ENCODE results near the gene CTIF.

CTIF gene

GRCh38 chr18:48831802-48832201, 293.0 kb downstream of the CTIF start:
- Histone ChIP-seq H3K27me3 (replicated peaks; ENCODE audit: insufficient read depth, low read length) (no peaks in the 10 kb centered on the region), H3K4me2 (ENCODE audit: low read depth, low read length) (no peak overlapping the region), H3K27ac (ENCODE audit: low read length) (no peak overlapping the region), H4K20me1 (ENCODE audit: insufficient read depth, low read length) (no peaks in the 10 kb centered on the region), H3K9me2 (replicated peaks; ENCODE audit: insufficient read depth, low read length) (no peaks in the 10 kb centered on the region), H3K79me2 (ENCODE audit: low read length) (peaks cover 15% of the 10 kb centered on the region), H2AFZ (ENCODE audit: low read length) (no peak overlapping the region), H3K36me3 (replicated peaks; ENCODE audit: insufficient read depth, low read length) (no peaks in the 10 kb centered on the region), H3K4me1 (ENCODE audit: low read length) (peaks cover 33% of the 10 kb centered on the region), H3F3A (ENCODE audit: insufficient read depth, low read length) (peaks cover 15% of the 10 kb centered on the region), H3K9ac (ENCODE audit: low read length) (no peak overlapping the region), H3K4me3 (ENCODE audit: low read length) (no peak overlapping the region), H3K9me3 (replicated peaks; ENCODE audit: insufficient read depth, low read length) (no peaks in the 10 kb centered on the region)
- no peak for DNase-seq
- no peak for TF ChIP-seq CTCF (IDR thresholded peaks at IDR 0.05; ENCODE audit: low read length)
- TF ChIP-seq EZH2phosphoT487 (IDR thresholded peaks at IDR 0.05; ENCODE audit: low read length) = no peak
- no peak for TF ChIP-seq EZH2 (optimal IDR thresholded peaks at IDR 0.05; ENCODE audit: low read depth, low read length)

GRCh38 chr18:48832938-48833700, 294.3 kb downstream of the CTIF start:
- Histone ChIP-seq H3K9ac (ENCODE audit: low read length) (peak overlapping the region; percentile 66), H3K4me2 (ENCODE audit: low read depth, low read length) (peak overlapping the region; percentile 61), H3K9me2 (replicated peaks; ENCODE audit: insufficient read depth, low read length) (no peaks in the 10 kb centered on the region), H3K4me3 (ENCODE audit: low read length) (peak overlapping the region; percentile 48), H3K36me3 (replicated peaks; ENCODE audit: insufficient read depth, low read length) (no peaks in the 10 kb centered on the region), H3K9me3 (replicated peaks; ENCODE audit: insufficient read depth, low read length) (no peaks in the 10 kb centered on the region), H3K79me2 (ENCODE audit: low read length) (peaks cover 15% of the 10 kb centered on the region), H3K27ac (ENCODE audit: low read length) (peak overlapping the region; percentile 84; the same call in 1 of the 2 replicates), H3K27me3 (replicated peaks; ENCODE audit: insufficient read depth, low read length) (no peaks in the 10 kb centered on the region), H2AFZ (ENCODE audit: low read length) (no peak overlapping the region), H4K20me1 (ENCODE audit: insufficient read depth, low read length) (no peaks in the 10 kb centered on the region), H3K4me1 (ENCODE audit: low read length) (peaks cover 31% of the 10 kb centered on the region), H3F3A (ENCODE audit: insufficient read depth, low read length) (peaks cover 15% of the 10 kb centered on the region)
- no peak for DNase-seq
- TF ChIP-seq EZH2phosphoT487 (IDR thresholded peaks at IDR 0.05; ENCODE audit: low read length) (no peak), CTCF (IDR thresholded peaks at IDR 0.05; ENCODE audit: low read length) (no peak), EZH2 (optimal IDR thresholded peaks at IDR 0.05; ENCODE audit: low read depth, low read length) (no peak)

DNA sequence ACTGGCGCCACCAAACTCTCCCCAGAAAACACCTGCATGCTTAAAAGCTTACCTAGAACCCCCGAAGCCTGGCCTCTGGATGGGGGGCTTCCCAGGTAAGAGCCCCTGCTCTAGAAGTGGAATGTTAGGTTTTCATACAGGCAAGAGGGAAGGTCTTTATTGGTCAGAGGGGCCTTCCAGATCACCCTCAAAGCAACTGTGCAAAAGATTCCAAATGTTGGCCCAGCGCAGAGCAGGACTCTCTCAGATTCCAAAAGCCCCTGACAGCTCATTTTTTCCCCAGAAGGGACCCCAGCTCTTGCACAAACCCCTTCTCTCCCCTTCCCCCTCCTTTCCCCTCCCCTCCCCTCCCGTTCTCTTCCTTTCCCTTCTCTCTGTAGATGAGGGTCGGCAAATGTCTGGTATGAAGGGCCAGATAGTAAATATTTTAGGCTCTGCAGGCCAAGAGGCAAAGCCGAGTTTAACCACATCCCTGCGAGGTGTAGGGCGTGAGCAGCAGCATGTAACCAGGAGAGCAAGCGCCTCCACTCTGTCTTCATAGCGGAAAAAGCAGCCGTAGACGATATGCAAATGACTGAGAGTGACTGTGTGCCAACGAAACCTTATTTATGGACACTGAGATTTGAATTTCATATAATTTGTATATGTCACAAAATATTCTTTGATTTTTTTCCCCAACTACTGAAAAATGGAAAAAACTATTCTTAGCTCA, 295.0 kb downstream of the CTIF start:
- peaks cover 29% of the 10 kb centered on the region for H3K4me1 ChIP-seq (ENCODE audit: low read length)
- H4K20me1 ChIP-seq (ENCODE audit: insufficient read depth, low read length) = no peaks in the 10 kb centered on the region
- DNase-seq = peak; percentile 85
- H3K27me3 ChIP-seq (replicated peaks; ENCODE audit: insufficient read depth, low read length) = no peaks in the 10 kb centered on the region
- no peaks in the 10 kb centered on the region for H3K9me2 ChIP-seq (replicated peaks; ENCODE audit: insufficient read depth, low read length)
- peak overlapping the region; percentile 48 for H3K4me3 ChIP-seq (ENCODE audit: low read length)
- peaks cover 15% of the 10 kb centered on the region for H3K79me2 ChIP-seq (ENCODE audit: low read length)
- H3K36me3 ChIP-seq (replicated peaks; ENCODE audit: insufficient read depth, low read length) = no peaks in the 10 kb centered on the region
- TF ChIP-seq EZH2 (optimal IDR thresholded peaks at IDR 0.05; ENCODE audit: low read depth, low read length) (no peak), EZH2phosphoT487 (IDR thresholded peaks at IDR 0.05; ENCODE audit: low read length) (no peak), CTCF (IDR thresholded peaks at IDR 0.05; ENCODE audit: low read length) (no peak)
- H2AFZ ChIP-seq (ENCODE audit: low read length) = peak overlapping the region; percentile 35
- H3K9ac ChIP-seq (ENCODE audit: low read length) = peak overlapping the region; percentile 66
- no peaks in the 10 kb centered on the region for H3K9me3 ChIP-seq (replicated peaks; ENCODE audit: insufficient read depth, low read length)
- peaks cover 15% of the 10 kb centered on the region for H3F3A ChIP-seq (ENCODE audit: insufficient read depth, low read length)
- H3K27ac ChIP-seq (ENCODE audit: low read length) = peak overlapping the region; percentile 84
- peak overlapping the region; percentile 61 for H3K4me2 ChIP-seq (ENCODE audit: low read depth, low read length)

All from MM.1S (cell line).